ENCODE results near the gene FYB1. TPM values are rescaled to one million over a fixed set of nuclear protein-coding genes. Genes with fewer than 3 reads are reported as not detected.

FYB1 gene
- total RNA-seq, 1 donor from 2014 or later = 1.6 TPM

DNA sequence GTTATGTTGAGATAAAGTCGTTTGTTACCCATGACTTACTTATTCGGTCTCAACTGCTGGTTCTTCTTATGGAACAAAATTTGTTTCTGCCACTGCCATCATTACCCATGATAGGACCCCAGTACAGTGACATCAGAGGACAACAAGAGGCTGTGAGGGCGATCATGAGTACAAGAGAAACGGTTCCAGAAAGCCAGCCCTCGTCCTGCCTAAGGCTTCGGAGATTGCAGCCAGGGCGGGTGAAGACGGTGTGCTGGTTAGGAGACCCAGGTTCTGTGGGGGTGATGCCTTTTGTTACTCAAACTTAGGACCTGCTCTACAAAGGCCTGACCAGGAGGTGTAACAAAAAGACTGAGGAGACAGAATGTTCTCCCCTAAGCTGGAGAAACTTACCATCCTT is 10.9 kb downstream of the FYB1 start:
- DNase-seq (ENCODE audit: low spot score in 2 of 2) (no peak), FAIRE-seq (no peak)

DNA sequence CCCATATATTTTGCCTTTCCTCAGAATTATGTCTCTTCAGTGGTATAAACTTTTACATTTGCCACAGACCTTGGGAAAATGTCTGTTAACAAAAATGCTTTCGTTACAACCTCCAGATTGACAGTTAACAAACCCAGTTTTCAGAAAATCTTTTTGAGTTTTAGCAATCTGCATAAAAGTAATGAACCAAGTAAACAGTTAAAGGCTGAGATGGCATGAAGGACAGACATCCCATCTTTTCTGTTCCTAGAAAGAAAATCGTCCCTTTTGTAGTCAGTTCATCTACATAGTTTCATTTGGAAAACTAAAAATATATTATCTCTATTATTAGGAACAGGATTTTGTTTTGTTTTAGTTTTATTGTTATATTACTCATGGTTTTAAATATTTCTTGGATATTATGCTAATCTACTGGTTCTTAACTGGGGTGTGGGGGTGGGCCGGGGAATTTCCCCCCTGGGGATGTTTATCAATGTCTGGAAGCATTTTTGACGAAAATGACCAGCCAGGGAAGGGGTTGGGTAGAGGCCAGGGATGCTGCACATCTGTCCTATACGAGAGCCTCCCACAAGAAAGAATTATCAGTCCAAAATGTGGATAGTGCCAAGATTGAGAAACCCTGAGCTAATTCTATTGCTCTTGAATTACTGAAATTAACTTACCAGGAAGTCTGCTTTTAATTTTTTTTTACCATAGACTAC is 11.9 kb downstream of the FYB1 start:
- no peak for FAIRE-seq

DNA sequence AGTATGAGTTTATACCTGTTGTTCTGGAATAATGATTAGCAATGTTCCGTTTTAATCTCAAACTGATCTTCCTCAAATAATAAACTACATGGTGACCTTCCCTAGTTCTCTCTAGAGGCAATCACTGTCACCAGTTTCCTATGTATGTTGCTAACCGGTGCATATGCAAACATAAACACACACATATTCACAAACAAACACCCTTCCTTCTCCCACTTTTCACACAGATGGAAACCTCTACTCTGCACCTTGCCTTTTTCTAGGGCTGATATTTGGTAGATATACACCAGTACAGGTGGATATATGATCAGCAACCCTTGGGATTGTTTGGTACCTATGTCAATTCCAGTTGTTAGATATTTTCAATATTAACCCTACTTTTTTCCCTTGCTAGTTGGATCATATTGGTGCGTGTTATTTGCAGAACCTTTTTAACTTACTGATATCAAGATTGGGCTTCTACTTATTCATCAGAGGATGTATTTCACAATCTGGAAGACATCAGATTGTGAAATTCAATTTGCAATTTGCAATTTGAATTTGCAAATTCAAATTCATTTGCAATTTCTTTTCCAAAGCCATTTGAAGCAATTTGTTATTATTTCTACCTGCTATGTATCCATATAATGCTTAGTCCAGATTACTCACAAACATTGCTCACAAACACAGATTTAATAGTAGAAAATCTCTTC is 12.6 kb downstream of the FYB1 start:
- DNase-seq (ENCODE audit: low spot score in 2 of 2) (no peak), FAIRE-seq (no peak)

More for the DNA sequence above, 11.9 kb downstream of the FYB1 start:
- DNase-seq (ENCODE audit: low spot score in 2 of 2) = no peak

DNA sequence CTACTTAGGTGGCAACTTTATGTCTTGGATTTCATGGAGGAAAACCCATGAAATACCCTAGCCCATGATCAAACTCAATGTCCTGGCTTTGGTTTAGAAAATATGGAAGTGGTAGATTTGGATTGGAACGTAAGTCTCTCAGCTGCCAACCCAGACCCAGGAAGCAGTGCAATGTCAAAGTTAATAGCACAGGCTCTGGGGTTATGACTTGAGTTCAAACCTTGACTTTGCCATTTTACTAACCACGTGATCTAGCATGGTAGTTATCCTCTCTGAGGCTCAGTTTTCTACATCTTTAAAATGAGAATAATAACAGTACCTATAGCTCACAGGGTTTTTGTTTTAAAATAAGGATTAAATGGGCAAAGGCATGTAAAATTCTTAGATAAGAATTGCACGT is 13.8 kb downstream of the FYB1 start:
- FAIRE-seq = no peak
- no peak for DNase-seq (ENCODE audit: low spot score in 2 of 2)

DNA sequence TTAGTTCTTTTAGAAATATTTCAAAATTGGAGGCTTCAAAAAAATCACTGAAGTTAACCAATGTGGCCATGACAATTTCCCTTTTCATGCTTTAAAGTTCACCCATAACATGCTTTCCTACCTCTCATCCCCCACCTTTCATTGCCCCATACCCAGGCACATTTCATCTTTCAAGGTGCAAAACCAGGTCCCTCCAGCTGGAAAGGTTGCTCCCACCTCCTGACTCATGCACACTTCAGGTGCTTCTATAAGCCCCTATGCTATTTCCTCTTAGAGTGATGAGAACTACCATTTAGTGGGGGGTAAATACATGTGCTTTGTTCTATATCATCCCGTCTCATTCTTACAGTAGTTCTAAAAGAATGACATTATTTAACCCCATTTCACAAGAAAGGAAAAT is 15.4 kb downstream of the FYB1 start:
- FAIRE-seq (no peak), DNase-seq (ENCODE audit: low spot score in 2 of 2) (no peak)

DNA sequence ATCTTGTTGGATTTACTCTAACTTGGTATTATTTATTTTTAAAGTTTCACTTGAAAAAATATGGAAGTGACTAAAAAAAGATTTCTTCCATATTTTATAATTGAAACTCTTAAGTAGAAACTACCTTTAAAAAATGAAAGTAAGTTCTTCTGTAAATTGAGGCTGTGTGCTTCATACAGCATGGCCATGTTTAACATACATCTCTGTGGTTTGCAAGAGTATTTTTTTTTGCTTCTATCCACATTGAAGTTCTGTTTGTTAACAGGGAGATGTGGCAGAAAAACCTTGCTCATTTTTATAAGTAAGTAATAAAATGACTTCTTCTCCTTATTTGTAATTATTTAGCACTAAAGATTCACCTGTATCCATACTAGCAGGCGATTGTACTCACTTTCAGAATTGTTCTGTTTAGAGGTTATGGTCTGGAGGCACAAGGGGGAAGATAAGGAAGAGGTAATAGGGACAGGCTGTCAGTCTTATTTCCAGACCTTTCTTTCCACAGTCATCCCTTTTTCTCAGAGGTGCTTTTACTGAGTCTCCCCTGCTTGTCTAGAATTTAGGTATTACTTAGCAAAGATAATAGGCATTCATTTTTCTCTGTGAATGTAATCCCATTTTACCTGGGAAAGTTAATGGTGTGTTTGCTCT is 16.0 kb downstream of the FYB1 start:
- FAIRE-seq = no peak
- no peak for DNase-seq (ENCODE audit: low spot score in 2 of 2)

DNA sequence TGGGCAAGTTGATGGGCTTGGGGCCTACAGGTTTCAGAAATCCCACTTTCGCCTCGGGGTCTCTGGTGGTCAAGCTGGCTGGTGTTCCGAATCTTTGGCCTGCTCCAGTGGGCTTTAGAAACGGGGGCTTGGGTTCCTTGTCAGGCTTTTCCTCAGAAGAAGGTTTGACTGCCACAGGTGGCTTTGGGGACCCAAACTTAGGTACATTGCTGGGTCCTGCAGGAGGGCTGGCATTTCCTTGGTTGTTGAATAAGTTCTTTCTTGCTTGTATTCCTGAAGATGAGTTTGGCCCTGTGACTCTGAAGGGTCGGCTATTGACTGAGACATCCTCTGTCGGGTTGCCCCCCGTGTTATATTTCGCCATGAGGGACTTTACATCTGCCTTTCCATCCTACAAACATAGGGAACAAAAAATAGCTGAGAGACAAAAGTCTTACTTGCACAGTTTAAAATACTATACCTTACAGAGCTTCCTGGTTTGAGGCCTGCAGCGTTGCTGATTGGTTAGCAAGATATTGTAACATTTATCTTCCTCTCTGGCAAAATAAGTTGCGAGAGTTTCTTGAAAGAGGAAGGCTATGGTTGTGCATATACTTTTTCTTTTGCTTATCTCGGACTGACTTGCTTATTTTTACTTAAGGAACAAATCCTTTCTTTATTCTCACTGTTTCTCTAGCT is 16.6 kb downstream of the FYB1 start:
- FAIRE-seq = no peak
- no peak for DNase-seq (ENCODE audit: low spot score in 2 of 2)

DNA sequence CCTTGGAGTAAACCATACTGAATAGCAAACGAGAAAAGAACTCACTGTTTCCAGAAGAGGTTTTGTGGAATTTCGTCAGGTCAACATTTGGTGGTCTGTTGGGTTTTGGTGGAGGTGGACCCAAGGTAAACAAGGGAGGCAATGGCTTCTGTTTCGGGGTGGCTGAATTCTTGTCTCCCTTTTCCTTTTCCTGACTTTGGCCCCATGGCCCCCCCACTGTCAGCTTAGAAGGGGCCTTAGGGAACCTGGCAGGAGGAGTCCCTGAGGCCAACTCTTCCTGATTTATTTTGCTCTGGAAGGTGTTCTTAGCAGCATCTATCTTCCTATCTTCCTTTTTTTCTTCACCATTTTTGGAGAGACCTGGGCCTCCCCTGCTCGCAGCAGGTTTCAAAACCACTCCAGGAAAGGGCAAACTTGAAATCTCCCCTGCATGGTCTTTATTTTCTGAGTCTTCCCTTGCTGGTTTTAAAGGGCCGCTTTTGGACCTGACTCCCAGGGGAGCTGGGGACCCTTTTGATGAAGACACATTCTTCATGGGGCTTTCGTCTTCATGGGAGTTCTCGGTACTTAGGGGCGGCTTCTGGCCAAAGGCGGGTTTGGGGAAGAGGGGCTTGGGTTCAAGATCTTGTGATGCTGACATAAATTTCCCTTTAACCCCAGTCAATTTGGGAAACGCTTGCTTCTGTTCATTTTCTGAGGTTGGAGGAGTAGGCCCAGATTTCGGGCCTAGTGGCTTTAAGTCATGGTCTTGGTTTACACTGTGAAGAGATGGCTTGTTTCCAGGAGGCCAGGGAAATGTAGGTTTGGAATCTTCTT is 17.4 kb downstream of the FYB1 start:
- FAIRE-seq (no peak), DNase-seq (ENCODE audit: low spot score in 2 of 2) (no peak)

DNA sequence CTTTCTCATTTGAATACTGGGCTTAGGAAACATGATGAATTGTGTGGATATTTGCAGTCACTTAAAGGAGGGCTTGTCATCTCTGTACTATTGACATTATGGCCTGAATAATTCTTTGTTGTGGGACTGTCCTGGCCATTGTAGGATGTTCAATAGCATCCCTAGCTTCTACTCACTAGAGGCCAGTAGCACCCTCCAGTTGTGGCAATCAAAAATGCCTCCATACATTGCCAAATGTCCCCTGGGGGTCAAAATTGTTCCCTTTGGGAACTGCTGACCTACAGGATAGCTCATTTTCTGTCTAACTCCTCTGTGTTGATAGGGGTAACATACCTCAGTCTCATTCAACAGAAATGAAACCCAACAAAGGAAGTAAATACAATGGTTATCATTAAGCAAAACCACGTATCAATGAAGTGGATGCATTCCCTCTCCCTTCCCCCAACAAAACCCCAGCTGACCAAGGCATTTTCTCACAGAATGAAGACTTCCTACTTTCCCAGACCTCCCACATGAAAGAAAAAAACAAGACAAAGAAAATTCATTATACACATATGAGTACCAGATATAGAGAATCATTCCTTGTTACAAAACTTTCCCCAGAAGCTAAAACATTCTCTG is 18.1 kb downstream of the FYB1 start:
- FAIRE-seq (no peak), DNase-seq (ENCODE audit: low spot score in 2 of 2) (no peak)

DNA sequence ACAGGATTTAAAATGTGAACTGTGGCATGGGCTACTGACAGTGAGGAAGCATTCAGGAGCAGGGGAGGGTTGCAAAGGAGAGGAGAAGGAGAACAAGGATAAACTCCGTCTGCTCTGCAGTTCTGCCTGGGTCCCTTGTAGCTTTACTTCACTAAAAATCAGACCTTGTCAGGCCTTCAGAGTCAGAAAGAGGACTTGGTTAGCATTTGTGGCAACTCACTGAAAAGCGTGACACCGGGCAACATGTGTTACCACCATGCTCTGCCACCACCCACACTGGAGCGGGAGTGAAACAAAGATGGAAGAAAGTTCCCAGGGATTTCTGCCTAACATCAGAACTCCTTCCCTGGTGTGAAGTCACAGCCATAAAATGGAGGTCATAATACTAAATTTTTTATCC is 19.3 kb downstream of the FYB1 start:
- FAIRE-seq = no peak
- no peak for DNase-seq (ENCODE audit: low spot score in 2 of 2)

DNA sequence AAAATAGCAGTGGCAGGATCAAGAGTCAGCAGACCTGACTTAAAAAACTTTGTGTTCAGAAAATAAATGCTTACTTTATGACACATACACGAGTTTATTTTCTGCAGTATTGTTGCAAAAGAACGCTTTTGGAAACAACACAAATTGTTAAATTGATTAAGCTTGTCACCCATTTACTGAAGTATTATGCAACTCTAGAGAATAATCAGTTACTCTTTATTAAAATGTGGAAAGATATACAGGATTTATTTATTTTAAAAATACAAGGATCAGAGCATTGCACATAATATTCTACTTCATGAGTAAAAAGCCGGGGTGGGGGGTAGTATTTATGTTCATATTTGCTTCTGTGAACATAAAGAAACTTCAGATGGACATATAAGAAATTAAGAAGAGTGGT is 20.0 kb downstream of the FYB1 start:
- DNase-seq (ENCODE audit: low spot score in 2 of 2) (no peak), FAIRE-seq (no peak)

DNA sequence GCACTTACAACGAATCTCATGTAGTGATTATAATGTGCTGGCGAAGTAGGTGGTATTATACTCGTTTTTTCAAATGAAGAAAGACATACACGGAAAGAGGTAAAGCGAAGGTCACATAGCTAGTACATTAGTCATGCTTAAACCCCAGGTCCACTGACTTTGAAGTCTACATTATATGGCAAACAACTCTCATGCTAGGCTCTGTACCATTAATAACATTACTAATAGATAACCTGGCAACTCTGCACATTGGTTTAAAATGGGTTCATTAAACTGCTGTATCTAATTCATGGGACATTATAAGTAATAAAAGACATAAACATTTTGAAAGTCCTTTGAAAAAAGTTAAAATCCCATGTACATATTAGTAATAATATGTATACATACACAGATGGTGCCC is 21.2 kb downstream of the FYB1 start:
- DNase-seq (ENCODE audit: low spot score in 2 of 2) = no peak
- FAIRE-seq = no peak

DNA sequence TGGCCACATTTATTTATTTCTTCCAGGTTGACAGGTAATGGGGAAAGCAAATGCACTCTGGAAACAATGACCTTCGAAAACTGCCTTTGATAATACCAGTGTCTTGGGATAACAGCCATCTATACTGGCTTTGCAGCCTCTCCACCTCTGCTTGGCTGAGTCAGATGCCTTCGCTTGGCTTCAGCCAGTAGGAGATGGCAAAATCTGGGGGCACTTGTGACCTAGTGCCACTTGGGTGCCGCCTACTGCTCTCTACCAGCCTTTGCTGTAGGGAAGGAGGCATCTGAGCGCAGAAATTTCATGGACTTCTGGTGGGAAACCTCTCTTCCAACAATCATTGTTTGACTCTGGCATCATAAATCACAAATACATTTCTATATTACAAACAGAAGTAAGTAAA is 21.8 kb downstream of the FYB1 start:
- DNase-seq (ENCODE audit: low spot score in 2 of 2) = no peak
- no peak for FAIRE-seq

DNA sequence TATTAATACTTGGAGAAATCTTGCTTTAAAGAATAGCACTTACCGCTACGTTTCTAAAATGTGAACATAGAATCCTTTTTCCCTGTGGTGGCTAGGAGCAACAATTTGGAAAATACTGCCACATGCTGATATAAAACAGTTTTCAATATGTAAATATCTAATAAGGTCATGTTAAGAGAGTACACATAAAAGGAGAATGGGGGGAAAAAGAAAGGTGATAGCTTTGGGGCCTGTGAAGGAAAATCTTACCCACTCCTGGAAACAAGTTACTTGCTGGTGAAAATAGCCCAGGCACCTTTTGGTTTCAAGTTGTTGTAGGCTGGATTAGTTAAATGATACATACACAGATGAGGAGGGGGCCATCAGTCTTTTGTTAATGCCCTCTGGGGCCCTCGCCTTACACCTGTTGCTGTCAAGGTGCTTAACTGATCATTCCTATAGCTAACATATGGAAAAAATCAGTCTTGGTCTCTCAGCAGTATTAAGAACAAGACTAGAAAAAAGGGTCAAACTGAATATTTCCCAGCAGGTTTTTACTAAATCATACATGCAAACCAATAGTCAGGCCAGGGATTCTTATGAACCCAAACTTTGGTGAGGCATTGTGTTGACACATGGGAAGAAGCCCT is 24.1 kb downstream of the FYB1 start:
- FAIRE-seq (no peak), DNase-seq (ENCODE audit: low spot score in 2 of 2) (no peak)

DNA sequence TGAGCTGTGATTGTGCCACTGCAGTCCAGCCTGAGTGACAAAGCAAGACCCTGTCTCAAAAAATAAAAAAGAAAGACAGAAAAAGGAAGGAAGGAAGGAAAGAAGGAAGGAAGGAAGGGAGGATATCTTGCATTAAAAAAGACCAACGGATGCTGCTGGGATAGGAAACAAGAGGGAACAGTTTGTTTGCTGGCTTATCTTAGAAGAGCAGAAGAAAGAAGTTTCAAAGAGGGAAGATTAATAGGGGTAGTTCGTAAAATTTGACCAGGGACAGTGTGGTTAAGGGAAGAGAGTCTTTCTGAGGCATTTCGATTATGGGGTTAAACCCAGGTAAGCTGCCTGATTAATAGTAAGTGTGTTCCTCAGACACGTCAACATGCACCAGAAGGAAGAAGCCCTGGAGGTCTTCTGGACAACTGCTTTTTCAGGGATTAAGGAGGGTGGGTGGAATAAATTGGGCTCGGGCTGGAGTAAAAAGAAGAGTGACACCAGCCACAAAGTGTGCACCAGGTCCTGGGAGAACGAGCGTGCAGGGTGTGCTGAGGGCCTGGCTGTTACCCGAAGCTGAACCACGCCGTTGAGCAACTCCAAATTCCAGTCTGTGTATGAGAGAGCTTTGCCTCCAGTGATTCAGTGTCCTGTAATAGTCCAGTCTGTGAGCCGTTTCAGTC is 24.8 kb downstream of the FYB1 start:
- DNase-seq (ENCODE audit: low spot score in 2 of 2) = no peak
- no peak for FAIRE-seq

DNA sequence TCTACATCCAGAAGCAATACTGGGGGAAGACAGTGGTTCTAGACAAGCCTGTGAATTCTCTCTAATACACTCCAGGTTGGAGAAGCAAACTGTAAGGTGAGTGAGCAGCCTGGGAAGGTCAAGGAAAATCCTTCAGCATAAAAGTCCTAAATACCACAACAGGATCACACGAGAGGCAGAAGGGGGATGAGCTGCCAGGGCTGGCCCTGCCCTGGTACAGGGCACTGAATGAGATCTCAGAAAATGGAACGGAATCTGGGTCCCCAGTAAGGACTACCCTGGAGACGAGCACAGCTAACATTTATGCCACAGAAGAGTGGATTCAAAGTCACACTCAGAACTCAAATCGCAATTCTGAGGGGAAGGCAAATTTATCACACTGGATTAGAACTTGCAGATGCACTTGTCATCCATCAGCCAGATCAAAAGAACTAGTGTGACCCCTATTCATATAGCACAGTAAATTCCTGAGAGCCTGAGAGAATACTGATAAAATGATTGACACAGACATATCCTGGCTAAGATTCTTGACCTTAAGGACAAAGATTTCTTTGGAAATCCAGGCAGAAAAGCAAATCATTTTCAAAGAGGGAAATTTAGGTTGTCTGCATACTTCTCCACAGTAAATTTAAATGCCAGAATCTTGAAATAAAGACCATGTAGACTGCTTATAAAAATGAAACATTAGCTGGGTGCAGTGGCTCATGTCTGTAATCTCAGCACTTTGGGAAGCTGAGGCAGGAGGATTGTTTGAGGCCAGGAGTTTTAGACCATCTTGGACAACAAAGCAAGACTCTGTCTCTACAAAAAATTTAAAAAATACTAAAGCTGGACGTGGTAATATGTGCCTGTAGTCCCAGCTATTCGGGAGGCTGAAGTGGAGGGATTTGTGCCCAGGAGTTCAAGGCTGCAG is 25.6 kb downstream of the FYB1 start:
- no peak for FAIRE-seq
- DNase-seq (ENCODE audit: low spot score in 2 of 2) = no peak

DNA sequence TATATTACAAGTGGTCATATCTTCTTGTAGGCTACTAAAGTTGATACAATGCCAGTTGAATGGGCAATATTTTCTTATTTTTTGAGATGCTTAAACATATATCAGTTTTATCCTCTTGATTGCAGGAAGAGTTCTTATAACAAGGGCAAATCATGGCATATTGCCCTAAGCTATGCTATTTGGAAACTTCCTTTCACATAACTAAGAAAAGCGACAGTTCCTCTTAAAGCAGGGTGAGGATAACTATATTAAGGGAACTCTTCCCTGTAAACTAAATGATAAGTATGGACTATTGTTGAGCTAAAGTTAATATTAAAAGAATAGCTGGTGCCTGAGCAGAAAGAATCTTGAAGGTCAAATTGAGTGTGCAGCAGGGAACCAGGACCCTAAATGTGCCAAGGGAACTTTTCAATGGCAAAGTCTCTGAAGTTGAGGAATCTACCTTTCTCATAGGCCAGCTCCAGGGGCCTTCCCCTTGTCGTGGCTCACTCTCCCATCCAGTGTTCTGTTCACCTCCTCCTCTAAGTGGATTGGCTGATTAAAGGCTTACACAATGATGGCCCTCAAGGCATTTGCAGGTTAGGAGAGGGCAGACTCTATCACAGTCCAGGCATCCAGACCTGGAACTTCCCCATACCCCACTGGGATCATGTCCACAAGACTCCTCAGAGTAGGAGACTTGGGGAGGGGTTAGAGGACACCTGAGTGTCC is 26.8 kb downstream of the FYB1 start:
- no peak for FAIRE-seq
- no peak for DNase-seq (ENCODE audit: low spot score in 2 of 2)

Measured in frontal cortex (tissue), 4 donors.